ENCODE data around the gene VPS45. TPM values are rescaled to one million over a fixed set of nuclear protein-coding genes. Genes with fewer than 3 reads are reported as not detected.

Gene VPS45
- total RNA-seq, 4 donors from 2014 or later = 16.1 to 47.5 (median 34.7) TPM

DNA sequence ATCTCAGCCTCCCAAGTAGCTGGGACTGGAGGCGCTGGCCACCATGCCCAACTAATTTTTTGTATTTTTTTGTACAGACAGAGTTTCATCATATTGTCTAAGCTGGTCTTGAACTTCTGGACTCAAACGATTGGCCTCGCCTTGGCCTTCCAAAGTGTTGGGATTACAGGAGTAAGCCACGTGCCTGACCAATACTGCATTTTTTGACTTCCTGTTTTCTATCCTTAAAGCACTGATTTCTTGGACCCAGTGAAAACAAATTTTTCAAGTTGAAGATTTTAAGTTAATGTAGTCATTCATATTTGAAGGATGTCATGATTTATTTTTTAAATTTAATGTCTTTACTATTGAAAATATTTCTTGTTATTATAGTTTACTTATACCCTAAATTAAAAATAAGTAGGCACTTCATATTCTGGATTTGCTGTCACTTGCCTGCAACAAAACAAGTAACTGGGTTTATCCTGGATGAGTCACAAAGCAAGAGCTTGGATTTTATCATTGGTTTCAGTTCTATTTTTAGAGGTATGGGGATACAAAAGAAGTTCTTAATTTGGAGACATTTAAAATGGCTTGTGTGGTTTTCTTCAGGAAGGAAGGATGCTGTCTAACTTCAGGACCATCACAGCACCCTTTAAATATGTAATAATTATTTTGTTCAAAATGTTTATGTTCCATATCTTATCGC is 2.2 kb upstream of the VPS45 start:
- H3K4me3 ChIP-seq = no peak overlapping the region
- peaks cover 0 to 35% (median 14%) of the 10 kb centered on the region in 4 donors for H3K4me1 ChIP-seq
- in situ Hi-C loops (cut with MboI; ENCODE audit: low pct_ligation_motif_present in 1 of 4, low pct_unique_long_range_greater_than_20kb in 1 of 4, low sequenced_read_pairs in 3 of 4) = loop anchor here in 1 of 4 donors (25.0 kb wide), 1 partner anchor 97 kb away; no protein-coding TSS in a partner anchor
- no peaks in the 10 kb centered on the region for H3K36me3 ChIP-seq
- 63 to 85% methylated on average over 4 to 5 of the region's 5 CpGs for WGBS, 2 donors (ENCODE audit: low coverage in 1 of 2)
- DNase-seq = no peak
- TF ChIP-seq POLR2AphosphoS5 (IDR thresholded peaks at IDR 0.05) = no peak
- TF ChIP-seq EP300 (IDR thresholded peaks at IDR 0.05; ENCODE audit: low read depth) = no peak
- TF ChIP-seq, protein P1, sequence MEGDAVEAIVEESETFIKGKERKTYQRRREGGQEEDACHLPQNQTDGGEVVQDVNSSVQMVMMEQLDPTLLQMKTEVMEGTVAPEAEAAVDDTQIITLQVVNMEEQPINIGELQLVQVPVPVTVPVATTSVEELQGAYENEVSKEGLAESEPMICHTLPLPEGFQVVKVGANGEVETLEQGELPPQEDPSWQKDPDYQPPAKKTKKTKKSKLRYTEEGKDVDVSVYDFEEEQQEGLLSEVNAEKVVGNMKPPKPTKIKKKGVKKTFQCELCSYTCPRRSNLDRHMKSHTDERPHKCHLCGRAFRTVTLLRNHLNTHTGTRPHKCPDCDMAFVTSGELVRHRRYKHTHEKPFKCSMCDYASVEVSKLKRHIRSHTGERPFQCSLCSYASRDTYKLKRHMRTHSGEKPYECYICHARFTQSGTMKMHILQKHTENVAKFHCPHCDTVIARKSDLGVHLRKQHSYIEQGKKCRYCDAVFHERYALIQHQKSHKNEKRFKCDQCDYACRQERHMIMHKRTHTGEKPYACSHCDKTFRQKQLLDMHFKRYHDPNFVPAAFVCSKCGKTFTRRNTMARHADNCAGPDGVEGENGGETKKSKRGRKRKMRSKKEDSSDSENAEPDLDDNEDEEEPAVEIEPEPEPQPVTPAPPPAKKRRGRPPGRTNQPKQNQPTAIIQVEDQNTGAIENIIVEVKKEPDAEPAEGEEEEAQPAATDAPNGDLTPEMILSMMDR (IDR thresholded peaks at IDR 0.05) = no peak
- no peak for TF ChIP-seq POLR2A (IDR thresholded peaks at IDR 0.05)
- no peaks in the 10 kb centered on the region for H3K9me3 ChIP-seq
- H3K27me3 ChIP-seq = no peaks in the 10 kb centered on the region
- intact Hi-C loops (cut with DNase I; ENCODE audit: low total_unique reads) = loop anchor here (5.0 kb wide), 1 partner anchor 87 kb away; no protein-coding TSS in a partner anchor
- peak overlapping the region; percentile 91 to 94 (median 93) for H3K27ac ChIP-seq

DNA sequence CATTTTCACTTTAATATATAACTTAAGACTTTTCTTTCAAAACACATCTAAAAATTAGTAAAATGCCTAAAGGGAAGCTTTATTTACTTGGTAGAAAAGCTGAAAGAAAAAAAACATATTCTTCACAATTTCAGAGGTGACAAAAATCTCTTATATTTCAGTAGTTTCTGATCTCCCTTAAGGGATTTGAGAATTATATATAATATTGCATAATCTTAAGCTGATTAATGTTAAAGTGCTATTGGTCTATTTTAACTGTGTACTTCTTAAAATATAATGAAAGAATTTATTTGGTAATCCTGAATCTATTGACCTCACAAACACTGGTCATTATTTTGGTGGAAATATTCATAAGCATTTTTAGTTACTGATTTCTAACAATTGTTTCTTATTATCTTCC is 1.2 kb upstream of the VPS45 start:
- in situ Hi-C loops (cut with MboI; ENCODE audit: low pct_ligation_motif_present in 1 of 4, low pct_unique_long_range_greater_than_20kb in 1 of 4, low sequenced_read_pairs in 3 of 4) = loop anchor here in 1 of 4 donors (25.0 kb wide), 1 partner anchor 96 kb away; no protein-coding TSS in a partner anchor

DNA sequence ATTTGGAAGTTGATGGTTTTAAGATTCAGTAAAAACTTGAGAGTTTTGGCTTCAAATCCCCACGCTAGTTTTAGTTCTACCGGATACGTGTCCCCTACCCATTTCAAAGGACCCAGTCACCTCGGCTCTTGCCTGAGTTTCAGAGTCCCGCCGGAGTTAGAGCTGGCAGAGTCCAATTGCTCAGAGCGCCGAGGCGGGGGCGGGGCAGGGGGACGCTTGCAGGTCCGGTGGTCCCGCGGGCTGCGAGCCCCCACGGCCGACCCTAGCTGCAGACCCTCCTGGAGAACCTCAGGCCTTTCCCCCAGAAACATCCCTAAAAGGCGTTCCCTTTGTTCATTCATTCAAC is 765 bp upstream of the VPS45 start:
- Histone ChIP-seq H3K4me3 (peak overlapping the region; percentile 49 to 86 (median 60)), H3K36me3 (no peaks in the 10 kb centered on the region), H3K27ac (peak overlapping the region; percentile 91 to 94 (median 93)), H3K27me3 (no peaks in the 10 kb centered on the region), H3K4me1 (peaks cover 0 to 35% (median 11%) of the 10 kb centered on the region in 4 donors), H3K9me3 (no peaks in the 10 kb centered on the region)
- in situ Hi-C loops (cut with MboI; ENCODE audit: low pct_ligation_motif_present in 1 of 4, low pct_unique_long_range_greater_than_20kb in 1 of 4, low sequenced_read_pairs in 3 of 4) (loop anchor here in 1 of 4 donors (25.0 kb wide), 1 partner anchor 95 kb away; no protein-coding TSS in a partner anchor), intact Hi-C loops (cut with DNase I; ENCODE audit: low total_unique reads) (loop anchor here (5.0 kb wide), 1 partner anchor 85 kb away; no protein-coding TSS in a partner anchor)
- DNase-seq = peak; percentile 52
- TF ChIP-seq POLR2AphosphoS5 (IDR thresholded peaks at IDR 0.05) = no peak
- TF ChIP-seq, protein P1 (IDR thresholded peaks at IDR 0.05) = no peak
- no peak for TF ChIP-seq EP300 (IDR thresholded peaks at IDR 0.05; ENCODE audit: low read depth)
- TF ChIP-seq POLR2A (IDR thresholded peaks at IDR 0.05) = no peak
- 0 to 2% methylated on average over 1 to 18 of the region's 18 CpGs for WGBS, 2 donors (ENCODE audit: low coverage in 1 of 2)

More for the DNA sequence above, 1.2 kb upstream of the VPS45 start:
- peaks cover 0 to 35% (median 14%) of the 10 kb centered on the region in 4 donors for H3K4me1 ChIP-seq
- intact Hi-C loops (cut with DNase I; ENCODE audit: low total_unique reads) = loop anchor here (5.0 kb wide), 1 partner anchor 86 kb away; no protein-coding TSS in a partner anchor
- peak overlapping the region; percentile 91 to 94 (median 93) for H3K27ac ChIP-seq
- no peaks in the 10 kb centered on the region for H3K9me3 ChIP-seq
- no peaks in the 10 kb centered on the region for H3K27me3 ChIP-seq
- TF ChIP-seq, protein P1 (IDR thresholded peaks at IDR 0.05) = no peak
- TF ChIP-seq EP300 (IDR thresholded peaks at IDR 0.05; ENCODE audit: low read depth) = no peak
- H3K4me3 ChIP-seq = peak overlapping the region in 3 of 4 donors; percentile 49 to 86 (median 57)
- DNase-seq = no peak
- no peaks in the 10 kb centered on the region for H3K36me3 ChIP-seq

GRCh38 chr1:150068109-150068435 is 496 bp downstream of the VPS45 start:
- peak overlapping the region; percentile 49 to 86 (median 60) for H3K4me3 ChIP-seq
- H3K36me3 ChIP-seq = peaks cover 0 to 6% (median 0%) of the 10 kb centered on the region in 4 donors
- in situ Hi-C loops (cut with MboI; ENCODE audit: low pct_ligation_motif_present in 1 of 4, low pct_unique_long_range_greater_than_20kb in 1 of 4, low sequenced_read_pairs in 3 of 4) = loop anchor here in 1 of 4 donors (25.0 kb wide), 1 partner anchor 94 kb away; no protein-coding TSS in a partner anchor
- intact Hi-C loops (cut with DNase I; ENCODE audit: low total_unique reads) = loop anchor here (5.0 kb wide), 1 partner anchor 84 kb away; no protein-coding TSS in a partner anchor
- H3K9me3 ChIP-seq = no peaks in the 10 kb centered on the region
- no peak for DNase-seq
- H3K4me1 ChIP-seq = peaks cover 0 to 35% (median 11%) of the 10 kb centered on the region in 4 donors
- no peaks in the 10 kb centered on the region for H3K27me3 ChIP-seq
- 0 to 5% methylated on average over 2 of the region's 2 CpGs for whole genome bisulfite sequencing, 2 donors (ENCODE audit: low coverage in 1 of 2)
- peak overlapping the region; percentile 91 to 94 (median 93) for H3K27ac ChIP-seq
- TF ChIP-seq POLR2AphosphoS5 (IDR thresholded peaks at IDR 0.05) (no peak), POLR2A (IDR thresholded peaks at IDR 0.05) (no peak), EP300 (IDR thresholded peaks at IDR 0.05; ENCODE audit: low read depth) (no peak)
- TF ChIP-seq, protein P1 (IDR thresholded peaks at IDR 0.05) = no peak

Measured in transverse colon (tissue), 4 donors.